GM12872 (cell line): ENCODE data around the gene TOP2B.
A peak's percentile ranks its signal among the peaks of the same experiment; 100 is the strongest.

ENCODE experiments used
- CTCF ChIP-seq: IDR thresholded peaks from 3 replicates; pipeline ENCODE4 v1.5.1; 2011; ENCODE audit warnings: low read depth, mild to moderate bottlenecking, low read length, moderate library complexity; ENCODE audit not compliant: insufficient read depth

Gene TOP2B

GRCh38 chr3:25567388-25567787 lies 97.3 kb downstream of the TOP2B start:
- TF ChIP-seq CTCF, result no peak

- TF ChIP-seq CTCF, result 0 out of 3 replicates have a peak, but pooled peaks have one; percentile 3
Observed at GRCh38 chr3:25566358-25566920, 98.3 kb downstream of the TOP2B start.

DNA sequence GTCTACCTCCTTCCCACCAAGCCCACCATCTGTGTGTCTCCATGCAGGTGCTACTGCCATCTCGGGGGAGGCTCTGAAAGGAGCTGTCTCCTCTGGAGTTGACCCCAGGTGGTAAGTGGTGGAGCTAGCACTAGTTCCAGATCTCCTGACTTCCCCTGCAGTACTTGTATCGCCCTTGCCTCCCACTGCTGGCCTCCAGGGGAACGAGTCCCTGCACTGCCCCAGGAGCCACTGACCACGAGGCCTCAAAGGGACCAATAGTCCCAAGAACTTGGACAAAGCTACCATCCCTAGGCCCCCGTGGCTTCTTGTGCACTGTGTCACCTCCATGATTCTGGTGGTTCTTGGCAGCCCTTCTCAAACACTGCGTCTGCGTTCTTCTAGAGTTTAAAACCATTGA lies 98.9 kb downstream of the TOP2B start:
- no peak for TF ChIP-seq CTCF

GRCh38 chr3:25564075-25564474 lies 100.6 kb downstream of the TOP2B start:
- TF ChIP-seq CTCF, result no peak

DNA sequence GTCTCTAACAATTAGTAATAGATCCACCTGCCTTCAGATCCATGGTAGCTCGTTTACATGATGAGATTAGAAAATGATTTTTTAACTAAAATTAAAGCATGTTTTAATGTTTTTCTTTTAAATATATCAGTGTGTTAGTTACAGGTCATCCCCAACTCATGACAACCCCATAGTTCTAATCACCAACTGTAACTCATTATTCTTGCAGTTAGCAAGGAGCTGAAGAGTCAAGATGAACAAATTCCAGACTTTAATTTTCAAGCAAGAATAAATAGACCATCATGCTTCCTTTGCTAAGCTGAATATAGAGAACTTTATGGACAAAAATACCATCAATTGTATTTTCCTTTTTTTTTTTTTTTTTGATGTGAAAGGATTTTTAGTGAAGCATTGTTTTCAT lies 101.1 kb downstream of the TOP2B start:
- no peak for TF ChIP-seq CTCF

- TF ChIP-seq CTCF, result no peak
Observed at GRCh38 chr3:25558796-25559195, 105.9 kb downstream of the TOP2B start.

DNA sequence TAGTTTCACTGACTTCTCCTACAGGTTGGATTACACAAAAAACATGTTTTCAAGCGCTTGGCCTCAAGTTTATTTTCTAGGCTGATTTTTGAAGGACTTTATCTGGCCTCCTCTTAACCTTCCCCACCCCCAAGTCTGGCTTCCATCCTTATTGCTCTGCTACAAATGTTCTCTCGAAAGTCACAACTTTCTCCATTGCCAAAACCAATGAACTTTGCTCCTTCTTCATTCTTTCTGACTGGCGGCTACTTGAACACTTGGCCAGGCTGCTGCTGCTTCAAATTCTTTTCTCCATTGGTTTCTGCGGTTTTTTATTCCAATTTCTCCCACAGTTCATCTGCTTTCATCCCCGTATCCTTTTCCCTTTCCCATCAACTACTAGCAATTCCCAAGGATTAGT lies 106.6 kb downstream of the TOP2B start:
- TF ChIP-seq CTCF, result no peak

DNA sequence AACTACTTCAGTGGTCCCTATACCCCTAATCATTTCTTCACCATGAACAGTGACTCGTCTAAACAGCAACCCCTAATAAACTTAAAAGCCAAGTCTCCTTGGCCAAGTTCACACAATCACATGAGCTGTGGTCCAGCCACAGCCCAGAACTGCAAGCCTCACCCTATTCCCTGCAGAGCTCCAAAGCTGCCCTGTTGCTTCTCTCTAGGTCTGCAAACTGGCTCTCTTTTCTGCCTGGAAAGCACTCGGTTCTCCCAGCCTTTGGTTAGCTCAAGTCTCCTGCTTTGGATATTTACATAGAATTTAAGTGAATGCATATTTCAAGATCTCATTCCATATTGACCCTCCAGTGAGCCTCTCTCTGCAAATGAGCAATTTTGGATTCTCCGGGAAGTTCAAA lies 107.0 kb downstream of the TOP2B start:
- no peak for TF ChIP-seq CTCF
